Heart right ventricle (tissue), 16 donors: ENCODE data around the gene IPCEF1. TPM values are rescaled to one million over a fixed set of nuclear protein-coding genes. Genes with fewer than 3 reads are reported as not detected.

Experiments used
- ATAC-seq, 8 donors: fragments of 200-7000 bp; cut with Tn5 transposase; one replicate each; pipeline ENCODE4 v1.9.1; 2020; ENCODE audit warnings: mild to moderate bottlenecking in 8 of 8, moderate library complexity in 8 of 8, moderate number of reproducible peaks in 1 of 8
- DNase-seq, 2 donors: peaks; one replicate each; pipeline ENCODE4 v3.0.0-alpha.2; 2020
- H3K27ac ChIP-seq, 10 donors: fragments of 200-600 bp; sonication (generic) in 2 of 10; one replicate each; pipeline versions ENCODE4 v1.5.0 to v1.8.0; 2020 to 2022; ENCODE audit warnings: mild to moderate bottlenecking in 3 of 10
- H3K27me3 ChIP-seq, 7 donors: fragments of 200-600 bp; one replicate each; pipeline ENCODE4 v1.8.0; 2021 to 2022; ENCODE audit warnings: mild to moderate bottlenecking in 2 of 7
- H3K36me3 ChIP-seq, 9 donors: fragments of 200-600 bp; sonication (generic) in 1 of 9; one replicate each; pipeline versions ENCODE4 v1.5.0 to v1.8.0; 2020 to 2022; ENCODE audit warnings: mild to moderate bottlenecking in 2 of 9
- H3K4me1 ChIP-seq, 9 donors: fragments of 200-600 bp; sonication (generic) in 1 of 9; one replicate each; pipeline versions ENCODE4 v1.5.0 to v1.8.0; 2020 to 2022; ENCODE audit warnings: mild to moderate bottlenecking in 4 of 9
- H3K4me3 ChIP-seq, 10 donors: fragments of 200-600 bp; sonication (generic) in 2 of 10; one replicate each; pipeline versions ENCODE4 v1.5.0 to v1.8.0; 2020 to 2022; ENCODE audit warnings: mild to moderate bottlenecking in 7 of 10, moderate library complexity in 2 of 10
- H3K9me3 ChIP-seq, 11 donors: fragments of 200-600 bp in 10 of 11; sonication (generic) in 2 of 11; one replicate each; pipeline versions ENCODE4 v1.5.0 to v1.8.0; 2013 to 2022; ENCODE audit warnings: mild to moderate bottlenecking in 2 of 11, control low read depth in 1 of 11, moderate library complexity in 1 of 11
- CTCF ChIP-seq, 9 donors: fragments of 200-600 bp; sonication (generic) in 2 of 9; IDR thresholded peaks; one replicate each; pipeline versions ENCODE4 v1.5.0 to v1.8.0; 2021 to 2022; ENCODE audit warnings: antibody characterized with exemption in 9 of 9, mild to moderate bottlenecking in 5 of 9, moderate library complexity in 1 of 9
- WGBS, 2 donors: extraction: QIAGEN DNeasy Blood & Tissue Kit; methylation state at CpG; one replicate each; pipeline ENCODE4 v1.1.7; 2013; ENCODE audit warnings: inconsistent platforms in 1 of 2; 5-methylcytosine and 5-hydroxymethylcytosine counted together
- intact Hi-C, 10 donors: fragments of 100-400 bp; cut with DNase I; formaldehyde crosslinking; loops; one replicate each; pipeline versions ENCODE4 v1.11.1 to v1.14.2; 2022
- polyA plus RNA-seq, 2 donors: library from polyadenylated mRNA; stranded (reverse); fragments of 200-250 nt; gene quantifications; one replicate each; pipeline ENCODE4 v1.2.3, GENCODE V29; 2013
- total RNA-seq, 10 donors: library from RNA; stranded (reverse); fragmentation: NEBNext Ultra II Directional in 3 of 10; extraction: Animal tissue kit (Norgen Biotek cat#: 25700) in 3 of 10; gene quantifications; one replicate each; pipeline versions ENCODE4 v1.2.1 to v1.2.4, GENCODE V29; 2021 to 2023
- donor health status: Arrhythmogenic right ventricular cardiomyopathy.
- donor health status: ischemic (EF 13 %, LVEDD 7.1; RV severe dilation, severe dysfunction).
- donor health status: healthy with polysubstance abuse.
- donor health status: DM: no; HTN: yes; CAD: no.
- donor health status: DM: no; HTN: no; CAD: no.
- donor health status: ischemic (EF 25% LVEDD 6.9; RV normal size, moderate dysfunction).
- donor health status: ischemic (EF 25% LVEDD 5.7; RV mildly dilated, moderate dysfunction).
- donor health status: healthy.
- donor health status: DM: yes; HTN: yes; CAD: no.
- donor health status: Ischemic cardiomyopathy.
- donor health status: ischemic (EF 35%, LVEDD 5.7; RV mildly dilated, moderate dysfunction).
- donor health status: nonischemic (EF 11% LVEDD 7.7; RV severe dilation, severe dysfunction).
- donor health status: DM: yes; HTN: yes; CAD: no.
- donor health status: PGD.
- donor health status: ischemic (EF 29% LVEDD 5.4; RV normal size, mild dysfunction).
- donor health status: nonischemic (EF 23%, LVEDD 6.1; RV moderate dilation, normal function).

IPCEF1 gene
- total and polyA plus RNA-seq, 12 donors: 0.06 to 5.0 (median 1.4) TPM

DNA sequence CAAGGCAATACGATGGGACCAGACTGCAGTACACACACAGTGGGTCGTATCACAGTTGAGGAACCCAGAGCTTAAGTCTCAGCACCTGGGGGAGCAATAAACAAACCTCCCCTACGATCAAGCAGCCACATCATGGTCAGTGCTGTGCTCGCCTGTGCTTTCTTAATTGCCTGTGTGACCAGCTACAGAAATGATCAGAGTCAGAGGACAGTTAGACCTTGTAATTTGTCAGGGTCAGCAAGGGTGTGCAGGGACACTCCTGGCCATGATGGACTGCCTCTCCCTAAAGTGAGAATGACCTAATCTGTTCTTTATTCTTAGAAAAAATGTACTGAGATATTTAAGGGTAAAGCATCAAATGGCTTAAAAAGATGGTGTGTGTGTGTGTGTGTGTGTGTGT, 239.1 kb downstream of the IPCEF1 start:
- 75% methylated on average over 4 of the region's 4 CpGs for WGBS, 2 donors
- peaks cover 0 to 7% (median 0%) of the 10 kb centered on the region in 11 donors for H3K9me3 ChIP-seq
- peaks cover 0 to 3% (median 0%) of the 10 kb centered on the region in 7 donors for H3K27me3 ChIP-seq
- no peak overlapping the region for H3K4me3 ChIP-seq
- DNase-seq (no peak), ATAC-seq (no peak)
- no peaks in the 10 kb centered on the region for H3K4me1 ChIP-seq
- intact Hi-C loops: no loop called here
- H3K36me3 ChIP-seq: no peaks in the 10 kb centered on the region
- no peak overlapping the region for H3K27ac ChIP-seq
- TF ChIP-seq CTCF (IDR thresholded peaks at IDR 0.05): no peak

DNA sequence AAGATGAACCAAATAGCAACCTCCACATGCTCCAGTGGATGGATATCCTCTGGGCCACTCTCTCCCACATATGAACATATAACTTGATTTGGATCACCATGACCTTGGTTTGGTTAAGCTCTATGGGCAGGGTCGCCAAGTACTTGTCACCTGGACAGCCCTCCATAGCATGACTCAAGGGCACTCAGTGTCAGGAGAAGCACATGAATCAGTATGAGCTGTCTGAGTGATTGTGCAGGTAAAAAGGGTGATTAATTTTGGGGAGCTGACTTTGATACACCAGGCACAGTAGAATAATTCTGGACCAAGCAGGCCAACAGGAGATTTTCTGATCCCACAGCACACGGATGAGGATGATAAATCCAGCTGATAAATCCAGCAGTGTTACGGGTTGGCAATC, 243.2 kb downstream of the IPCEF1 start:
- 82 to 85% methylated on average over 3 of the region's 3 CpGs for WGBS, 2 donors
- Histone ChIP-seq H3K9me3 (peaks cover 0 to 2% (median 0%) of the 10 kb centered on the region in 11 donors), H3K27me3 (no peaks in the 10 kb centered on the region), H3K36me3 (no peaks in the 10 kb centered on the region), H3K4me1 (no peaks in the 10 kb centered on the region), H3K4me3 (no peak overlapping the region), H3K27ac (no peak overlapping the region)
- DNase-seq (no peak), ATAC-seq (no peak)
- intact Hi-C loops: no loop called here
- TF ChIP-seq CTCF (IDR thresholded peaks at IDR 0.05): no peak

GRCh38 chr6:154112181-154112809, 244.3 kb downstream of the IPCEF1 start:
- no peak for ATAC-seq
- Histone ChIP-seq H3K4me3 (no peak overlapping the region), H3K27me3 (peaks cover 0 to 4% (median 0%) of the 10 kb centered on the region in 7 donors), H3K36me3 (no peaks in the 10 kb centered on the region), H3K27ac (no peak overlapping the region), H3K4me1 (no peaks in the 10 kb centered on the region), H3K9me3 (peaks cover 0 to 2% (median 0%) of the 10 kb centered on the region in 11 donors)
- WGBS, 2 donors: 83 to 86% methylated on average over 2 of the region's 2 CpGs
- intact Hi-C loops: no loop called here
- no peak for TF ChIP-seq CTCF (IDR thresholded peaks at IDR 0.05)
- DNase-seq: no peak

GRCh38 chr6:154111025-154111424, 245.6 kb downstream of the IPCEF1 start:
- TF ChIP-seq CTCF (IDR thresholded peaks at IDR 0.05): no peak
- Histone ChIP-seq H3K4me1 (no peaks in the 10 kb centered on the region), H3K4me3 (no peak overlapping the region), H3K9me3 (peaks cover 0 to 2% (median 0%) of the 10 kb centered on the region in 11 donors), H3K36me3 (no peaks in the 10 kb centered on the region), H3K27ac (no peak overlapping the region), H3K27me3 (peaks cover 0 to 8% (median 0%) of the 10 kb centered on the region in 7 donors)
- ATAC-seq: no peak
- intact Hi-C loops: no loop called here
- DNase-seq: no peak
- 76 to 77% methylated on average over 1 of the region's 1 CpG for WGBS, 2 donors
